Measurements from ENCODE around the gene FMN1.

GRCh38 chr15:33125894-33126537 lies 68.5 kb downstream of the FMN1 start:
- TF ChIP-seq CTCF (conservative IDR thresholded peaks at IDR 0.05; ENCODE audit: low read depth, low read length) (no peak), EZH2phosphoT487 (IDR thresholded peaks at IDR 0.05; ENCODE audit: borderline replicate concordance, low read length) (no peak)

Data from PC-3 (cell line).